Myocyte (in vitro differentiated cells): ENCODE measurements around the gene YDJC. TPM values are rescaled to one million over a fixed set of nuclear protein-coding genes. Genes with fewer than 3 reads are reported as not detected.
A peak's percentile ranks its signal among the peaks of the same experiment; 100 is the strongest.
"Not testable (repeated sequence)": the region's sequence is repeated elsewhere in the genome, so short reads cannot be mapped to it uniquely, and the experiment has no call there.

Experiments used
- DNase-seq: peaks from one replicate; pipeline ENCODE4 v3.0.0-alpha.2; 2012; ENCODE audit warnings: low read depth
- total RNA-seq: library from RNA; depleted of rRNA; stranded (reverse); fragments of >200 nt; gene quantifications from 2 replicates; pipeline ENCODE4 v1.2.3, GENCODE V29; 2014

The YDJC gene
- total RNA-seq, 1 donor from 2014 or later, result 13.3 TPM

DNA sequence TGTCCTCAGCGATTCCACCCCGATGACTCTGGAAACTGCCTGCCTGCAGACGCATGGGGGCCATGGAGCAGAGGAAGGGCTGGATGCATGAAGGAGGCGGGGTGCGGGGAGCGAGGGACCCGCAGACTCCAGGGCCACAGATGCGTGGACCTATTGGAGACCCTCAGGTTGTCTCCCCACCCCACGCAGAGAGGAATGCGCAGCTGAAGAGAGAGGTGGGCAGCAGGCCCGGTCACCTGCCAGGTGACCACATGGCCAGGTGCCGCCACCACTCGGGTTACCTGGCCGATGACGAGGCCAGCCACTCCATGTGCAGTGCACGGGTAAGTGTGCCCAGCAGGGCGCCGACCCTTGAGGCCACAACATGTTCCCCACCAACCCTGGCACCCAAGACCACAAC is 3.1 kb upstream of the YDJC start:
- DNase-seq, result no peak

DNA sequence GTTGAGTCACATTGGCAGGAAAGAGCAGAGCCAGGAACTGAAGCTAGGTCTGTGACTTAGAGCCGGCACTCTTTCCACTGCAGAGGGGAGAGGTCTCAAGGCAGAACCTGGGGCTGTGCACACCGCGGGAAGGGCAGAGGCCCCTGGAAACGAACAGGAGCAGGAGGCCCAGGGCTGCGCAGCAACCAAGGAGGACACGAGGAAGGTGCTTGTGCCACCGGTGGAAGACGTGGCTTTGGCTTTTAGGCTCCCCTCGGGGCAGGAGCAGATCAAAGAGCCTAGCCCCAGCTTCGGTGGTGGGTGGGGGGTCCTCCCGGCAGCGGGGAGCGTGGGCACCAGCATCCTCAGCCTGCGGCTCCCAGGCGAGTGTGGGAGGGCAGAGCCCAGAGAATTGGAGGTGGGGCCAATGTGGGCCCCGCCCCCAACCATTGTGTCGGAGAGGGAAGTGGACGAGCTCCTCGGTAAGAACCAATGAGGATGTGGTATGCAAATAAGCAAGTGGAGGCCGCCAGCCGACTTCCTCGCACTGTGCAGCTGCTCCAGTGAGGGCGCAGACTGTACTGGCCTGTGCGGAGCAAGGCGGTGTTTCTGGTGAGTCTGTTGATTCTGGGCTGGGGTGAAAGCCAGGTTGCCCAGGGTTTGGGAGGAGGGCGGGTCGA is 2.5 kb upstream of the YDJC start, which contains the start of gene CCDC116:
CCDC116 (plus strand) TSS at position 524 of the 659 bp plus-strand sequence. CDS start 422 bp downstream, outside the sequence.
- DNase-seq, result no peak

DNA sequence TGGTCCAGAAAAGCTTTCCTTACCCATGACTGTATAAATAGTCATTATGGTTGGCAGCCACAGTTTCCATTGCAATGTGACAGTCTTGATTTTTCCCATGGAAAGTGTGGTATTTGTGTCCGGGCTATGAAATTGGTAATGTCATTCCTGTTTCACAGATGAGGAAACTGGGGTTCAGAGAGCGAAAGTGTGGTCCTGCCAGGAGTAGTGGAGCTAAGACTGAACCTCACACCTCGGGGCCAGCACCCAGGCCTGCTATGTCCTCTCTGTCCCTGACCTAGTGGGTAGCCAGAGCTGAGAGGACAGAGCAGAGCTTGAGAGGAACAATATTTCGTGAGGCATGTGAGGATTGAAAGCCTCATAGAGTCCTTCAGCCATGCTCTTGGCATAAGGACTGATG is 1.2 kb upstream of the YDJC start:
- no peak for DNase-seq

DNA sequence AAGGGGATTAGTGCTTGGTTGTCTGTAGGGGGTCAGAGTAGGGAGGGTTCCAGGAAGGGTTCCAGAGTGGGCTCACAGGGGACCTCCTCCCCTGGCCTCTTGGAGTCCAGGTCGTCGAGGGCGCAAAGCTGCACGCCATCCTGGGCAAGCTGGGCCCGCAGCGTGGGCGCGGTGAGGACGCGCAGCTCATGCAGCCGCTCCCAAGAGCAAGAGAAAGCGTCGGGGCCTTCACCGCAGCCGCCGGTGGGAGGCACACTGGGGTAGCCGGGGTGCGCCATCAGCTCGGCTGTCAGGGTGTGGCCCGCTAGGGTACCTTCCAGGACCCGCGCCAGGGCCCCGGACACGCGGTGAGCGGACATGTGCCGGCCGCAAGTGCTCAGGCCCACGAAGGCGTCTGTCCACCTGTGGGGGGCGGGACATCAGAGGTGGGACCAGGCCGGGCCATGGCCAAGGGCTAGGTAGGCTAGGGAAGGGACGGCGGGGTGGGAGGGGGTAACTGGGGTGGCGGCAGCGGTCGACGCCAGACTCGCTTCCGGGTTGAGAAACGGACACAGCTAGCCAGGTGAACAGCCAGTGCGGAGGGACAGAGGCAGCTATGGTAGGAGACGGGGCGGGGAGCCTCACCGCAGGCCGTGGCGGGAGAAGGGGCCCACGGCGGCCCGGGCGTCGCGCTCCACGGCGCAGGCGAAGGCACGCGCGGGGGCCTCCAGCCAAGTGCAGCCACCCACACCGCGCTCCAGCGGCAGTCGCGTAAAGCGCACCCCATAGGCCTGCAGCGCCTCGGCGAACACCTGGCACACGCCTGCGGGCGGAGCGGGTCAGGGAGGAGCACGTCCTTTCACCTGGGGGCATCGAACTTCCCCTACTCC is 1.2 kb downstream of the YDJC start:
- DNase-seq, result no peak

DNA sequence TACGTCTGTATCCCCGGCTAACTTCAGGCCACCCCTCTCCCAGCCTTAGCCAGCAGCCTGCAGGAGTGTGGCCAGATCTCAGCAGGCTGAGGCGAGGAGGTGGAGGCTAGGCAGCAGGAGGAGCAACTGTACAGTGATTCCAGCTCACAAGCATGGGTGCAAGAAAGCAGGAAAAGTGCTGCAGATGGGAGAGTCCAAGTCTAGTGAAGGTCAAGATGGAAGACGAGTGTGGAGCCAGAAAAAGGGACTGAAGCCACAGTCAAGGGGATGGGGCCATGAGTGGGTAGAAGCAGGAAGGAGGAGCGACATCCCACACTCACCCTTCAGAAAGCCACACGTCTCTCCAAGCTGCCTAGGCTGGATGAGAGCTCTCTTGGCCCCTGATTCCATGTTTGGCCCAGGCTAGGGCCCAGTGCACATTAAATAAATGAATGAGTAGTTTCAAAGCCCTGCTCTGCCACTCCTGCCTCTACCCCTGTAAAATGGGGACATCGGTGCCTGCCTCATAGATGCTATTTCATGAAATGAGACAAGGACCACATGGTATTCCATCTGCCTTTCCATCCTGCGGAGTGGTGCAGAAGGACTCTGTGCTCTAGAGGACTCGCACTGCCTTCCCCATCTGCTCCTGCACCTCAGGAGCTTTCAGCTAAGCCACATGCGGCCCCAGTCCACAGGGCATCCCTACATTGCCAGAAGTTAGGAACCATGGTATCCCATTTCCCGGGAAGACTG is 2.9 kb downstream of the YDJC start:
- DNase-seq, result no peak

DNA sequence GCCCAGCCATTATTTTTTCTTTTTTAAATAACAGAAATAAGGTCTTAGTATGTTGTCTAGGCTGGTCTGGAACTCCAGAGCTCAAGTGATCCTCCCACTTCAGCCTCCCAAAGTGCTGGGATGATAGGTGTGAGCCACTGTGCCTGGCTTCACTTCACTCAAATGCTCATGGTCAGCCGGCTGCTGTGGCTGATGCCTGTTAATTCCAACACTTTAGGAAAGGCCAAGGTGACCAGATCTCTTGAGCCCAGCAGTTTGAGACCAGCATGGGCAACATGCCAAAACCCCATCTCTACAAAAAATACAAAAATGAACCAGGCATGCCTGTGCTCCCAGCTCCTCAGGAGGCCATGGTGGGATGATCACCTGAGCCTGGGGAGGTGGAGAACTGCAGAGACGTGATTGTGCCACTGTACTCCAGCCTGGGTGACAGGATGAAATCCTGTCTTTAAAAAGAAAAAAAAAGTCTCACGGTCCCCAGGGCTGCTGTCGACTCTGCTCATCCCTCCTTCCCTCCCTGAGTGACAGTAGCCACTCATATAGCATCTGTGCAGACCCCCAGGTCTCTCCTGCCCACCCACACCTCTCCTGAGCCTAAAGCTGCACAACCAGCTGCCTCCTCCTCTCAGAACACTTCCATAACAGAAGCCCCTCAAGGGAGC is 3.6 kb downstream of the YDJC start:
- no peak for DNase-seq

DNA sequence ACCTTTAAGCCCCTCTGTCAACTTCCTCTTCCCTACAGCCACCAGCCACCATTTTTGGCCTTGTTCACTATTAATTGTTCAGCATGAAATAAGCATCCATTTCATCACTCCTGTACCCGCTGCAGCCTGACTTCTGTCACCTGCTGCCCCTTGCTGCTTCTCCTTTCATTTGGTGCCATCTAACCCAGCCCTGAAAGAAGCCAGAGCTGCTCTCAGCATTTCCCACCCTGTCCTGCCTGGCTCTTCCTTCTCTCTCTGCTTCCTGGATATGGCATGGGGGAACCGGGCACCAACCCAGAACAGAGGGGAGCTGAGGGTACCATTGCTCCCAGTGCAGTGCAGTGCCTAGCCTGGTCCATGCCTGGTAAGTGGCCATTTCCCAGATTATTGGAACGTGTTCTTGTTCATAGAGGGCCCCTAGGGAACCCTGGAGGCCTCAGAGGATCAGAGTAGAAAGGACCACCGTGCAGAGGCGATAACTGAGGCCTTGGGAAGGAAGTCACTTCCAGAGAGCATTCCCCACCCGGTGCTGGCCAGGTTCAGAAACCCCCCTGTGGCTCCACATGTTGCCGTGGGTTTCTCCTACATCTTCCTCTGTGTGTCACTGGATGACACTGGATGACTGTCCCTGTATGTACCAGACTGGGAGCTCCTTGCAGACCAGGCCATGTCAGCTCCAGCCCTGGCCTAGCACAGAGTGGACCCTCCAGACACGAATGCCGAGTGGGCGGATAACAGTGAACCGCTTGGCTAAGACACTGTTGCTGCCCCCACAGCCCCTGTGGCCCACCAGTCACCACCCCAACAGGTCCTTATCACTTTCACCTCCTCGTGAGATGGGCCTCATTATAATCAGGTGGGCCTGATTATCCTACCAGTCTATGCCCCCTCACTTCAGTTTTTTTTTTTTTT is 4.7 kb downstream of the YDJC start:
- no peak for DNase-seq

DNA sequence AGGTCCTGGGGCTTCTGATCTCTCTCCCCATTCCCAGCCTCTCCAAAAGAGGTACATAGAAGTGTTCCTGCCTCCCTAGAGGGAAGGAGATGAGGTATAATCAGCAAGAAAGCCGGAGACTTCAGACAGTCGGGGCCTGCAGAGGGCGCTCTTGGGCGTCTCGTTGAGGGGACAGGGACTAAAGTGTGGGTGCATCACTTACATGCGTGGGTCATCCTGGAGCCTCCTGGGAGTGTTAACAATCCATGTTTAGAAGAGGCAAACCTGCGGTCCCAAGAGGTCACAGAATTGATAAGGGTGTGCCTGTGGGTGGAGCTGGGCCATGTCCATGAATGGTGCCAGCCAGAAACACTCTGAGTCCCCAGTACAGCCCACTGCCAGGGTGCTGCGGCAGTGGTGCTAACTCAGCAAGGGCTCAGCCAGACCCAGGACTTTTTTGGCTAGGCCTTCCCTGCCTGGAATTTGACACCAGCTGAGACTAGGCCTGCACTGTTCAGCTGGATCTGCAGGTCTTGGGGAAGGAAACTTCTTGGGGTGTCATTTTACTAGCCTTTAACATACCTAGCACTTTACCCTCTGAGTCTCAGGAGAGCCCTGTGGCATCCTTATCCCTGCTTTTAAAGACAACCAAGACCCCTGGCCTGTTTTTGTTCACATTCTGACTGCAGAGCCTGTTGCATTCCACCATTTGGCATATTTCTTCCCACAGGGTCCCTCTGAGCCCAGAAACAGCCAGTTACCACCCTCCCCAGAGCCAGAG is 5.5 kb downstream of the YDJC start:
- peak; percentile 52 for DNase-seq

DNA sequence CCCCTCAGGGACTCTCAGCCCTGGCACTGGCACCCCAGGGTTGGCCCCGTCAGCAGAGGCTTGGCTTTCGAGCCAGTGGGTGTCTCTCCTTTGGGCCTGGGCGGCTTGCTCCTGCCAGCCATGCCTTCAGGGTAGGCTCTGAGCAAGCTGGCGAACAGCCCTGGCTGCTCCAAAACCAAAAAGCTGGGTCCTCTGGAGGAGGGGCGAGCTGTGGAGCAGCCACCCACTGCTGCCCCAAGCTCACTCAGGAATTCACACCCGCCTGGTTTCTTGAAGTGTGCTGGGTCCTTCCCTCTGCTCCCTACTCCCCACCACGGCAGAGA is 6.2 kb downstream of the YDJC start:
- DNase-seq, result no peak

DNA sequence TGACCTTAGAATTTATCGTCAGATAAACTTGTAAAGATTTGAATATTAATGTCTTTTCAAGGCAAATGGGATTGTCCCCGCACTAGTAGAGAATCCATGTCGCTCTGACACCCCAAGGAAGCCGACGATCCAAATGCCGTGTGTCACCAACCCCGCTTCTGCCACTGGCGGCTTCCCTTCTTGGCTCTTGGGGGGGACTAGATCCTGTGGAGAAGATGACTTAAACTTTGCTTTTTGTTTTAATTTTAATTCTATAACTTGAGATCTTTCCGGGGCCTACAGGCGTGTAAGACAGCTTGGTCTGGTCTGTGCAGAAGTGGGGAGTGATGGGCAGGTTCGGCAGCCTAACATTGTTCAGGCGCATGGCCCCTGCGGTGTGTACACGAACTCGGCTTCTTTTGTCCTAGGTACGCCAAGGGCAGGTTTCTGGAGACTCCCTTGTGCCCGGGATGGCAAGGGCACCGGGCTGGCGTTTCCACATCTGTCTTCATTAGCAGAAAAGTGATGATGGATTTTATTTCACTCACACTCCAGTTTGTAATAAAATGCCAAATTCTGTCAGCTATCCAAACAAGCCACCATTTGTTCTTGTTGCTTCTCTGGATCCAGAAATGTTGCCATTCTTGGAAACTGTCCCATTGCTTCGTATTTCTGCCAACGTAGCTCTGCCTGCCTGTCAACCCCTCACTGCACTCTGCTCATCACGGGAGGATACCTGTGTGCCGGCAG is 6.7 kb downstream of the YDJC start:
- DNase-seq, result no peak

DNA sequence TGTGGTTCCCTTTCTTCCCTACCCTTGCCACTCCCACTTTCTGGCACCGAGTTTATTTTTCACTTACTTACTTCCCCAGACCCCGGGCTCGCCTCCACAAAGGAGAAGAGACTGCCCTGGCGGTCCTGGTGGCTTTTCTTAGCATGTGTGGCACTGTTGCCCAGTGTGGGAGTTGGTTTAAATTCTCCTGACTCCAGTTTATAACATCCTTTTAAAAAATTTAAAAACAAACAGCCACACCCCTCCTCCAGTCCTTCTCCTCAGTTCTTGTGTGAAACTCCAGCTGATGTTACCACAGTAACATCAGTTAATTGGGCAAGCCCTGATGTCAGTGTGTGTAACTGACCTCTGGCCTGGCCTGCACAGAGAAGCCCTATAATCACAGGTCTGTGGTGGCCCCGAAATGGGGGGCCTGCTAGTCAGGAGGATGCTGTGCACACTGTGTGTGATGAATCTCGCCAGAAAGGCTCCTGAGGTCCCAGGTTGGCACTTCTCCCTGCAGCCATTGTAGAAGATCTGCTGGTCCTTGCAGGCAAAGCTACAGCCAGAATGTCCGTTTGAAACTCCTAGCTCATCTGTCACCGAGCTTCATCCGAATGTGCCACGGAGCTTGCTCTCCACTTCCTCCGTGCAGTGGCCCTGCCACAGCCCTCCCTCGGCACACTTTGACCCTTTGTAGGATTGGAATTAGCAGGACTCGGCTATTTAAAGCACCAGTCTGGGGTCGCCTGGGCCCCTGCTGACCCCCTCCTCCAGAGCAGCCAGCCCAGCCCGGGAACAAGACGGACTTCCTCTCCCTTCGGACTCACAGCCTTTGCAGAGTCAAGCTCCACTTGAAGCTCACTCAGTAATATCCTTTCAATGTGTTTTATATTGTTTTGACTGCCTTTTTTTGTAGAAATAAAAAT is 7.6 kb downstream of the YDJC start:
- DNase-seq, result no peak

DNA sequence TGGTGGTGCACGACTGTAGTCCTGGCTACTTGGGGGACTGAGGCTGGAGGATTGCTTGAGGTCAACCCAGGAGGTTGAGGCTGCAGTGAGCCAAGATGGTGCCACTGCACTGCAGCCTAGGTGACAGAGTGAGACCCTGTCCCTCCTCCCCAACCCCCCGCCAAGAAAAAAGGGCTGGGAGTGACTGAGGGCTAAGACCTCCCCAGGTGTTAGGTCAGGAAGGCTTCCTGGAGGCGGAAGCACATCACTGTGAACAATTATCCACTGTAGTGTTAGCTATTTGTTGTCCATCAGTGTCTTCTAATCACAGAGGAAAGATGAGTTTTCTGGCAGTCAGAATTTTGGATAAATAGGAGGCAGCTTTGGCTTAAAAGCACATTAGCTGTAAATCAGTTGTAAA is 8.8 kb downstream of the YDJC start:
- DNase-seq, result no peak

DNA sequence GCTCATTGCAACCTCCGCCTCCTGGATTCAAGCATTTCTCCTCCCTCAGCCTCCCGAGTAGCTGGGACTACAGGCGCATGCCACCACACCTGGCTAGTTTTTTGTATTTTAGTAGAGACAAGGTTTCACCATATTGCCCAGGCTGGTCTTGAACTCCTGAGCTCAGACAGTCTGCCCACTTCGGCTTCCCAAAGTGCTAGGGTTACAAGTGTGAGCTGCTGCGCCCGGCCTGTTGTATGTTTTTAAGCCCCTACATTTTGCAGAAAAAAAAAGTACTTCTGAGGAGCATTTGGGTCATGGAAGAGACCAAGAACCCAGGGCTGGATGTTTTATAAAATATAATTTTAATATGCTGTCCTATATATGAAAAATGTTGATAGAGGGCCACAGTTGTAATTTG is 12.5 kb downstream of the YDJC start:
- DNase-seq, result not testable (repeated sequence)

DNA sequence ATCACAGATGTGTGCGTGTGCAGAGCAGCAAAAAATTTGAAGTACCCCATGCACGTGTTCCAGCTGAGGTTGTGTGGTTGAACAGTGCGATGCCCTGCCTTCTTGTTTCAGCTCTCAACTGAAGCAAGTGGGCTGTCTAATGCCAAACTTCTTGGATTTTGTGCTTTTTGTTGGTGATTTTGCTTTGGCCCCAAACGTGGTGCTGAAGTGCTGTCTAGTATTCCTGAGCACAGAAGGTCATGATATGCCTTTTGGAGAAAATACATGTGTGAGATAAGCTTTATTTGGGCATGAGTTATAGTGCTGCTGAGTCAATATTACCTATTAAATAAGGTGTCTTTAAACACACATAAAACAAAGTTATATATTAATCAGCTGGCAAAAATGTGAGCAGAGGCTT is 14.1 kb downstream of the YDJC start:
- no peak for DNase-seq

DNA sequence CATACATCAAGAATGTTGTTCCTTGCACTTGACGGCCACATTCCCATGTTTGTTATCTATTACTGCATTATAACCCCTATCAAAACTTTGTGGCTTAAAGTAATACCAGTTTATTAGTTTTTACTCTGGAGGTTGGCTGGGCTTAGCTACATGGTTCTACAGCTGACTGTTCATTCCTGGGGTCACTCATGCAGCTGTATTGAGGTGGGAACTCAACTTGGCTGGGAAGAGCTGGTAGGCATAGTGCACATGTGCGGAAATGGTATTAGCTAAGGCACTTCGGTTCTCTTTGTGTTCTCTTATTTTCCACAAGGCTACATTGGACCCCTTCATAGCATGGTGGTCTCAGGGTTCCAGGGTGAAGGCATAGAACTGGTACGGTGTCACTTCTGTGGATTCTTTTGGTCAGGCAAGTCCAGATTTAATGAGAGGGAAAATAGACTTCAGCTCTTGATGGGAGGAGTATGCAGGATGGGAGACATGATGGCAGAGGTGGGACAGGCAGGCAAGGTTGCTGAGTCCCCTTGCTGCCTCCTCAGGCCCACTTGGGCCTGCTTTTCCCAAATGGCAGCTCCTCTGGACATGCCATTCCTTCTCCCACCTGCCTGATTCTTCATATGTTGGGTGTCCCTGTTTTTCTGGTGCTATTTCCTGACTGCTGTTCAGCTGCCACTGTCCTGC is 16.1 kb downstream of the YDJC start:
- DNase-seq, result no peak

DNA sequence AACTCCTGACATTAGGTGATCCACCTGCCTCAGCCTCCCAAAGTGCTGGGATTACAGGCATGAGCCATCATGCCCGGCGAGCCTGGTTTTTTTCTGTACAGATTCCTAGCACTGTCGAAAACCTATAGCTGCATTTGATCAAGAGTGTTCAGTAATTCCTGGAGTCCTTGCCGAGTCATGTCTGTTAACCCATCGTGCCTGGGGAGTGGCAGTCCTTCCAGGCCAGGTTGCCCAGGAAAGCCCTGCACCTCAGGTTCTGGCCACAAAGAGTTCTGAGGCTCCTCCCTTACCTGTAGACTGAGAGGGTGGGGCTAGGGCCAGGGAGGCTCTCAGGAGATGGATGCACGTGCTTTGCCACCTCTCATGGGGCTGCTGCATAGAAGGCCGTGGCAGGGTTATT is 17.0 kb downstream of the YDJC start:
- no peak for DNase-seq

DNA sequence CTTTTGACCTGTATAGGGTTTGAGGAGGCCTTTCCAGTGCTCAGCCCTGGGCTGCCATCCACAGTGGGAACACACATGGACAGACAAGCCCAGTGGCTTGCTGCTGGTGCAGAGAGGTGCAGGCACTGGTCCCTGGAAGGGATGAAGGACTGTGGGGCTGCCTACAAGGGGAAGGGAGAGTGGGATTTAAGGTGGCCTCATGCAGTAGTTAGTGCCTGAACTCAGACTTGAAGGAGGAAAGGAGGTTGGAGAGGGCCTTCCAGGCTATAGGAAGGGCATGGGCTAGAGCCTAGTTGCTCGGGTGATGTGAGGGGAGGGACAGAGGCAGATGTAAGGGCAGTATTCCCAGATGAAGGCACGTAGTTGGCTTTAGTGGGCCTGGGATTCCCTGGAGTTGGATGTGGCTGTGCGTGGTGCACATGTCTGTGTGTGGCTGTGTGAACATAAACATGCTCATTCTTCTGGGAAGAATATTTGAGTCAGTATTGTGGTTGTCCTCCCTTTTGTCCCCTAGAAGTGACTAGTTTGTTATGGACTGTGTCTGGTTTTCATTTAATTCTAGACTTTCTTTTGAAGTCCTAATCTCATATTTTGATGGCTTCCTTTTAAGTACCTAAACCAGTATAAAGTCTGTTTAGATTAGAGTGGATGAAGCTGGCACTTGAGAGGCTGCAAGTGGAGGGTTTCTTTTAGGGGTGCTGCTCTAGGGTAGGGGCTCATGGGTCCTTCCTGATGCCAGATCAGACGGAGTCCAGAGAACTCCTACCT is 18.4 kb downstream of the YDJC start:
- no peak for DNase-seq
